HG03039 (cell line): ENCODE results near the gene COL4A3.

Experiments
- ATAC-seq: cut with Tn5 transposase; IDR thresholded peaks from one replicate; pipeline ENCODE4 v1.9.1; 2021; ENCODE audit warnings: mild to moderate bottlenecking, moderate library complexity; ENCODE audit not compliant: unreplicated experiment

Gene COL4A3

GRCh38 chr2:227163998-227164762, at the start of gene COL4A3, which contains the start of gene COL4A4:
TSS of gene COL4A3 (plus strand) at chr2:227164624. CDS start at chr2:227164727, 103 bp downstream.
TSS of gene COL4A4 (minus strand) at chr2:227164205. CDS start at chr2:227147483, 16,722 bp downstream.
- ATAC-seq: peak; percentile 59

GRCh38 chr2:227115761-227116160, 48.7 kb upstream of the COL4A3 start:
- ATAC-seq: no peak

GRCh38 chr2:227117027-227117426, 47.4 kb upstream of the COL4A3 start:
- ATAC-seq: peak; percentile 84

GRCh38 chr2:227117852-227118251, 46.6 kb upstream of the COL4A3 start:
- ATAC-seq: no peak

- no peak for ATAC-seq
Measured at GRCh38 chr2:227118353-227118752, 46.1 kb upstream of the COL4A3 start.

- no peak for ATAC-seq
Measured at GRCh38 chr2:227123697-227124096, 40.7 kb upstream of the COL4A3 start.

- ATAC-seq: no peak
Measured at GRCh38 chr2:227124811-227125210, 39.6 kb upstream of the COL4A3 start.

GRCh38 chr2:227125506-227125905, 38.9 kb upstream of the COL4A3 start:
- ATAC-seq: no peak

- no peak for ATAC-seq
Measured at GRCh38 chr2:227127201-227127600, 37.2 kb upstream of the COL4A3 start.

- ATAC-seq: no peak
Measured at GRCh38 chr2:227130636-227131035, 33.8 kb upstream of the COL4A3 start.

- ATAC-seq: no peak
Measured at GRCh38 chr2:227132986-227133385, 31.4 kb upstream of the COL4A3 start.

- ATAC-seq: no peak
Measured at GRCh38 chr2:227134591-227134990, 29.8 kb upstream of the COL4A3 start.

- ATAC-seq: no peak
Measured at GRCh38 chr2:227141301-227141700, 23.1 kb upstream of the COL4A3 start.

GRCh38 chr2:227143895-227144294, 20.5 kb upstream of the COL4A3 start:
- no peak for ATAC-seq

- no peak for ATAC-seq
Measured at GRCh38 chr2:227146456-227146855, 18.0 kb upstream of the COL4A3 start.

- no peak for ATAC-seq
Measured at GRCh38 chr2:227147023-227147422, 17.4 kb upstream of the COL4A3 start.

- ATAC-seq: no peak
Measured at GRCh38 chr2:227148106-227148505, 16.3 kb upstream of the COL4A3 start.

- ATAC-seq: no peak
Measured at GRCh38 chr2:227150222-227150936, 14.0 kb upstream of the COL4A3 start.

- no peak for ATAC-seq
Measured at GRCh38 chr2:227152093-227152766, 12.2 kb upstream of the COL4A3 start.

- no peak for ATAC-seq
Measured at GRCh38 chr2:227153307-227153706, 11.1 kb upstream of the COL4A3 start.

- ATAC-seq: no peak
Measured at GRCh38 chr2:227153758-227154486, 10.5 kb upstream of the COL4A3 start.
